KMS-11 (cell line): ENCODE results near the gene BRD3OS.

Experiments used
- H2AFZ ChIP-seq: fragments of 200-600 bp; sonication (generic); 2 replicates; pipeline ENCODE4 v1.6.1; 2016; ENCODE audit warnings: antibody characterized with exemption, mixed run types, low read depth
- H3K27ac ChIP-seq: fragments of 200-600 bp; sonication (generic); 2 replicates; pipeline ENCODE4 v1.6.1; 2016; ENCODE audit warnings: mild to moderate bottlenecking, mixed run types
- H3K27me3 ChIP-seq: fragments of 200-600 bp; sonication (generic); 2 replicates; pipeline ENCODE4 v1.6.1; 2017; ENCODE audit warnings: mild to moderate bottlenecking, low read depth, mixed run types, moderate library complexity; ENCODE audit not compliant: insufficient read depth
- H3K36me3 ChIP-seq: fragments of 200-600 bp; sonication (generic); 2 replicates; pipeline ENCODE4 v1.6.1; 2017; ENCODE audit warnings: mild to moderate bottlenecking, mixed run types; ENCODE audit not compliant: insufficient read depth
- H3K4me1 ChIP-seq: fragments of 200-600 bp; sonication (generic); 2 replicates; pipeline ENCODE4 v1.6.1; 2016; ENCODE audit warnings: mild to moderate bottlenecking, low read depth, mixed run types; ENCODE audit not compliant: poor library complexity, severe bottlenecking
- H3K4me2 ChIP-seq: fragments of 200-600 bp; sonication (generic); 2 replicates; pipeline ENCODE4 v1.7.0; 2016; ENCODE audit warnings: mild to moderate bottlenecking, mixed run types
- H3K4me3 ChIP-seq: fragments of 200-600 bp; sonication (generic); IDR thresholded peaks from 2 replicates; pipeline ENCODE4 v1.6.1; 2017; ENCODE audit warnings: low read depth, low read length, mixed read lengths; ENCODE audit not compliant: insufficient read depth
- H3K79me2 ChIP-seq: fragments of 200-600 bp; sonication (generic); 2 replicates; pipeline ENCODE4 v1.6.1; 2016; ENCODE audit warnings: low read depth, mixed run types; ENCODE audit not compliant: insufficient read depth
- H3K9ac ChIP-seq: fragments of 200-600 bp; sonication (generic); 2 replicates; pipeline ENCODE4 v1.6.1; 2016; ENCODE audit warnings: mild to moderate bottlenecking, mixed run types
- H4K20me1 ChIP-seq: fragments of 200-600 bp; sonication (generic); 2 replicates; pipeline ENCODE4 v1.6.1; 2016; ENCODE audit warnings: mild to moderate bottlenecking, mixed run types; ENCODE audit not compliant: insufficient read depth
- CTCF ChIP-seq: fragments of 200-600 bp; sonication (generic); conservative IDR thresholded peaks from 2 replicates; pipeline ENCODE4 v1.6.1; 2017; ENCODE audit warnings: low read depth, mild to moderate bottlenecking, antibody characterized with exemption, low read length, moderate library complexity, mixed read lengths

BRD3OS gene

GRCh38 chr9:134041649-134041962 lies 16.3 kb downstream of the BRD3OS start:
- H3K27ac ChIP-seq: no peak overlapping the region
- H3K27me3 ChIP-seq: no peaks in the 10 kb centered on the region
- no peak overlapping the region for H3K4me3 ChIP-seq
- H2AFZ ChIP-seq: no peak overlapping the region
- no peak for TF ChIP-seq CTCF
- no peaks in the 10 kb centered on the region for H3K79me2 ChIP-seq
- no peaks in the 10 kb centered on the region for H4K20me1 ChIP-seq
- H3K9ac ChIP-seq: no peak overlapping the region
- no peaks in the 10 kb centered on the region for H3K36me3 ChIP-seq
- H3K4me1 ChIP-seq: no peaks in the 10 kb centered on the region
- H3K4me2 ChIP-seq: no peak overlapping the region

GRCh38 chr9:134043531-134043988 lies 18.3 kb downstream of the BRD3OS start:
- H3K27me3 ChIP-seq: no peaks in the 10 kb centered on the region
- no peaks in the 10 kb centered on the region for H3K36me3 ChIP-seq

GRCh38 chr9:134044944-134045343 lies 19.7 kb downstream of the BRD3OS start:
- Histone ChIP-seq H3K27ac (no peak overlapping the region), H3K27me3 (no peaks in the 10 kb centered on the region), H2AFZ (no peak overlapping the region), H3K36me3 (no peaks in the 10 kb centered on the region), H4K20me1 (no peaks in the 10 kb centered on the region), H3K4me1 (no peaks in the 10 kb centered on the region), H3K9ac (no peak overlapping the region), H3K4me2 (no peak overlapping the region), H3K4me3 (no peak overlapping the region), H3K79me2 (no peaks in the 10 kb centered on the region)
- TF ChIP-seq CTCF: no peak

More at GRCh38 chr9:134043531-134043988, 18.3 kb downstream of the BRD3OS start:
- no peak for TF ChIP-seq CTCF
- no peak overlapping the region for H2AFZ ChIP-seq
- H3K79me2 ChIP-seq: no peaks in the 10 kb centered on the region
- H3K9ac ChIP-seq: no peak overlapping the region
- no peak overlapping the region for H3K4me2 ChIP-seq
- H3K27ac ChIP-seq: no peak overlapping the region
- no peaks in the 10 kb centered on the region for H4K20me1 ChIP-seq
- no peaks in the 10 kb centered on the region for H3K4me1 ChIP-seq
- H3K4me3 ChIP-seq: no peak overlapping the region

GRCh38 chr9:134045841-134046544 lies 20.7 kb downstream of the BRD3OS start:
- no peaks in the 10 kb centered on the region for H4K20me1 ChIP-seq
- no peak overlapping the region for H3K4me3 ChIP-seq
- H3K4me2 ChIP-seq: no peak overlapping the region
- H3K27me3 ChIP-seq: no peaks in the 10 kb centered on the region
- H3K36me3 ChIP-seq: no peaks in the 10 kb centered on the region
- no peak overlapping the region for H3K9ac ChIP-seq
- H3K79me2 ChIP-seq: no peaks in the 10 kb centered on the region
- H3K4me1 ChIP-seq: no peaks in the 10 kb centered on the region
- no peak for TF ChIP-seq CTCF
- no peak overlapping the region for H2AFZ ChIP-seq
- no peak overlapping the region for H3K27ac ChIP-seq
